A549 (cell line): Measurements from ENCODE around the gene OR2C3.

Source experiments
- RCOR1 ChIP-seq: fragments of 150-350 bp; IDR thresholded peaks from 2 replicates; pipeline ENCODE4 v1.6.1; 2014; ENCODE audit warnings: antibody characterized with exemption, low read length, low read depth
- TF ChIP-seq, protein P1 (sequence below): fragments of >200 bp; sonication (Bioruptor Twin); formaldehyde crosslinking; IDR thresholded peaks from 3 replicates; pipeline ENCODE4 v1.5.1; 2016

GRCh38 chr1:247562198-247562597, 26.0 kb upstream of the OR2C3 start:
- no peak for TF ChIP-seq RCOR1
- TF ChIP-seq, protein P1, sequence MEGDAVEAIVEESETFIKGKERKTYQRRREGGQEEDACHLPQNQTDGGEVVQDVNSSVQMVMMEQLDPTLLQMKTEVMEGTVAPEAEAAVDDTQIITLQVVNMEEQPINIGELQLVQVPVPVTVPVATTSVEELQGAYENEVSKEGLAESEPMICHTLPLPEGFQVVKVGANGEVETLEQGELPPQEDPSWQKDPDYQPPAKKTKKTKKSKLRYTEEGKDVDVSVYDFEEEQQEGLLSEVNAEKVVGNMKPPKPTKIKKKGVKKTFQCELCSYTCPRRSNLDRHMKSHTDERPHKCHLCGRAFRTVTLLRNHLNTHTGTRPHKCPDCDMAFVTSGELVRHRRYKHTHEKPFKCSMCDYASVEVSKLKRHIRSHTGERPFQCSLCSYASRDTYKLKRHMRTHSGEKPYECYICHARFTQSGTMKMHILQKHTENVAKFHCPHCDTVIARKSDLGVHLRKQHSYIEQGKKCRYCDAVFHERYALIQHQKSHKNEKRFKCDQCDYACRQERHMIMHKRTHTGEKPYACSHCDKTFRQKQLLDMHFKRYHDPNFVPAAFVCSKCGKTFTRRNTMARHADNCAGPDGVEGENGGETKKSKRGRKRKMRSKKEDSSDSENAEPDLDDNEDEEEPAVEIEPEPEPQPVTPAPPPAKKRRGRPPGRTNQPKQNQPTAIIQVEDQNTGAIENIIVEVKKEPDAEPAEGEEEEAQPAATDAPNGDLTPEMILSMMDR = no peak
